Liver (tissue), 9 donors: ENCODE measurements around the gene PDE4B. TPM values are rescaled to one million over a fixed set of nuclear protein-coding genes. Genes with fewer than 3 reads are reported as not detected.

Source experiments
- DNase-seq: peaks from one replicate; pipeline ENCODE4 v3.0.0-alpha.2; 2017; ENCODE audit warnings: low spot score
- H3K27ac ChIP-seq, 2 donors: one replicate each; pipeline ENCODE4 v1.7.0; 2013; ENCODE audit warnings: inconsistent platforms in 2 of 2, low read length in 2 of 2, control low read depth in 1 of 2, low read depth in 1 of 2, mild to moderate bottlenecking in 1 of 2
- H3K27me3 ChIP-seq, 4 donors: one replicate each; pipeline versions ENCODE4 v1.6.1 to v1.7.0; 2013; ENCODE audit warnings: low read length in 3 of 4, inconsistent platforms in 1 of 4, mild to moderate bottlenecking in 1 of 4, moderate library complexity in 1 of 4; ENCODE audit not compliant: control insufficient read depth in 4 of 4, insufficient read depth in 4 of 4
- H3K36me3 ChIP-seq, 4 donors: one replicate each; pipeline versions ENCODE4 v1.6.1 to v1.7.0; 2013; ENCODE audit warnings: low read length in 3 of 4, mild to moderate bottlenecking in 3 of 4, low read depth in 1 of 4, moderate library complexity in 1 of 4; ENCODE audit not compliant: control insufficient read depth in 4 of 4, insufficient read depth in 3 of 4
- H3K4me1 ChIP-seq, 4 donors: one replicate each; pipeline versions ENCODE4 v1.6.1 to v1.7.0; 2013; ENCODE audit warnings: low read length in 3 of 4, mild to moderate bottlenecking in 3 of 4, moderate library complexity in 1 of 4; ENCODE audit not compliant: control insufficient read depth in 4 of 4, insufficient read depth in 4 of 4
- H3K4me3 ChIP-seq, 3 donors: one replicate each; pipeline versions ENCODE4 v1.6.1 to v1.7.0; 2013; ENCODE audit warnings: low read length in 3 of 3, control low read depth in 1 of 3, low read depth in 1 of 3, mild to moderate bottlenecking in 1 of 3
- H3K9ac ChIP-seq, 2 donors: one replicate each; pipeline ENCODE4 v1.7.0; 2013; ENCODE audit warnings: low read length in 2 of 2, mild to moderate bottlenecking in 2 of 2, moderate library complexity in 2 of 2, control low read depth in 1 of 2, low read depth in 1 of 2
- H3K9me3 ChIP-seq, 4 donors: one replicate each; pipeline versions ENCODE4 v1.6.1 to v1.7.0; 2013; ENCODE audit warnings: low read length in 3 of 4; ENCODE audit not compliant: control insufficient read depth in 4 of 4
- EGR1 ChIP-seq, 2 donors: IDR thresholded peaks; 2 replicates each; pipeline ENCODE4 v1.6.1; 2016 to 2018; ENCODE audit warnings: antibody characterized with exemption in 2 of 2, low read depth in 2 of 2
- FOXA1 ChIP-seq: IDR thresholded peaks from 2 replicates; pipeline ENCODE4 v1.6.1; 2016; ENCODE audit warnings: antibody characterized with exemption
- FOXA2 ChIP-seq: IDR thresholded peaks from 2 replicates; pipeline ENCODE4 v1.6.1; 2016; ENCODE audit warnings: antibody characterized with exemption
- GABPA ChIP-seq, 2 donors: IDR thresholded peaks in 1 of 2; conservative IDR thresholded peaks in 1 of 2; 2 replicates each; pipeline ENCODE4 v1.6.1; 2016; ENCODE audit warnings: antibody characterized with exemption in 2 of 2, mild to moderate bottlenecking in 1 of 2, moderate library complexity in 1 of 2
- HNF4A ChIP-seq, 2 donors: conservative IDR thresholded peaks; 2 replicates each; pipeline ENCODE4 v1.6.1; 2016; ENCODE audit warnings: antibody characterized with exemption in 2 of 2, mild to moderate bottlenecking in 2 of 2
- HNF4G ChIP-seq: IDR thresholded peaks from 2 replicates; pipeline ENCODE4 v1.6.1; 2016; ENCODE audit warnings: antibody characterized with exemption
- JUND ChIP-seq, 2 donors: IDR thresholded peaks; 2 replicates each; pipeline ENCODE4 v1.6.1; 2016; ENCODE audit warnings: antibody characterized with exemption in 2 of 2
- NR2F2 ChIP-seq: IDR thresholded peaks from 2 replicates; pipeline ENCODE4 v1.6.1; 2016; ENCODE audit warnings: antibody characterized with exemption
- RAD21 ChIP-seq, 2 donors: IDR thresholded peaks; 2 replicates each; pipeline ENCODE4 v1.6.1; 2016; ENCODE audit warnings: antibody characterized with exemption in 2 of 2, mild to moderate bottlenecking in 2 of 2
- RXRA ChIP-seq, 2 donors: IDR thresholded peaks; 2 replicates each; pipeline ENCODE4 v1.6.1; 2017 to 2018; ENCODE audit warnings: antibody characterized with exemption in 2 of 2, mild to moderate bottlenecking in 1 of 2
- SP1 ChIP-seq: IDR thresholded peaks from 2 replicates; pipeline ENCODE4 v1.6.1; 2018; ENCODE audit warnings: antibody characterized with exemption, mild to moderate bottlenecking
- WGBS: extraction: QIAGEN DNeasy Blood & Tissue Kit; methylation state at CpG from one replicate; pipeline ENCODE4 v1.1.7; 2013; 5-methylcytosine and 5-hydroxymethylcytosine counted together
- polyA plus RNA-seq, 2 donors: library from polyadenylated mRNA; stranded (reverse) in 1 of 2; unstranded in 1 of 2; fragments of 200-250 nt in 1 of 2; fragments of >200 nt in 1 of 2; fragmentation: Nextera tagmentation in 1 of 2; extraction: Ambion mirVana in 1 of 2; gene quantifications; one replicate each; pipeline versions ENCODE4 v1.2.1 to v1.2.3, GENCODE V29; 2013 to 2015
- total RNA-seq, 2 donors: library from RNA; depleted of rRNA; stranded (reverse); fragments of >200 nt; gene quantifications; one replicate each; pipeline ENCODE4 v1.2.3, GENCODE V29; 2014
- TF ChIP-seq, protein P1 (sequence below): IDR thresholded peaks from 2 replicates; pipeline ENCODE4 v1.6.1; 2016; ENCODE audit warnings: antibody characterized with exemption
- TF ChIP-seq, protein P2 (sequence below): IDR thresholded peaks from 2 replicates; pipeline ENCODE4 v1.6.1; 2016; ENCODE audit warnings: antibody characterized with exemption
- TF ChIP-seq, protein P3 (sequence below): fragments of 150-350 bp; IDR thresholded peaks from 2 replicates; pipeline ENCODE4 v1.5.1; 2017; ENCODE audit warnings: improper control_type of control experiment, low read depth, low read length; ENCODE audit not compliant: missing input control
- TF ChIP-seq, protein P4 (sequence below): IDR thresholded peaks from 2 replicates; pipeline ENCODE4 v1.6.1; 2016; ENCODE audit warnings: antibody characterized with exemption
- TF ChIP-seq, protein P5 (sequence below): IDR thresholded peaks from 2 replicates; pipeline ENCODE4 v1.6.1; 2016; ENCODE audit warnings: antibody characterized with exemption, mild to moderate bottlenecking
- donor health status: healthy.
- donor health status: healthy.
- donor health status: healthy.
- donor health status: healthy.
- donor health status: healthy.

PDE4B gene
- total and polyA plus RNA-seq, 4 donors, result 1.9 to 3.9 (median 2.7) TPM

DNA sequence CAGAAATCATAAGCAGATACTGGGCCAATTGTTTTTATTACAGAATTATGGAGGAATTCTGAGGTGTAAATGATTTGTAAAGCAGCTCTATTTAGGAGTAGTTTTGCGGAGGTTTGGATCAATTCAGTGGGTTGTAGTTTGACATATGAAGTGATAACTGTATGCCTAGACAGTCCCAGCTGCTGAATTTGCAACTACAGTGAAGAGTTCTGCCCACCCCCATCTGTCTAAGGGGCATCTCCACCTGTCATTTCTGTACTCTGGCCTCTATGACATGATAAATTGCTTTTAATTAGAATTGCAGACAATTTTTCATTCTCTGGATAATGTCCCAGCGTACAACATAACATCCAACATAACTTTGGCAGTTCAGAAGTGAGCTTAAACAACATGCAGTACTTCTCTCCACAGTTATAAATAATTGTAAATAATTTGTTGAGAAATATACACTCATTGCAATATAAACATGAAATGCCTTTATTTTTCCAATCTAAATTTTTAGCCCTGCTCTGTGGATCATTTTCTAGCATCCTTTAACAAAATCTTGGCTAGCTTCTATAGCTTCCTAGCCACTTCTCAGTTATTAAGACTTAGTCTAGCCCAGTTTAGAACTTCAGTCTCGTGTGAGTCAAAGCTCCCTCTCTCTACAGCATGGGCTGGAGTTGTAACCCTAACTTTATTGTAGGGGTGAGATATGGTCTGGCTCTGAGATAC, 52.3 kb downstream of the PDE4B start:
- no peak overlapping the region for H3K27ac ChIP-seq
- 78% methylated on average over 3 of the region's 3 CpGs for WGBS
- no peaks in the 10 kb centered on the region for H3K36me3 ChIP-seq
- TF ChIP-seq JUND (IDR thresholded peaks at IDR 0.05) (no peak), RAD21 (IDR thresholded peaks at IDR 0.05) (no peak), HNF4G (no peak), NR2F2 (no peak), FOXA1 (no peak), EGR1 (IDR thresholded peaks at IDR 0.05; ENCODE audit: low read depth in 2 of 2) (no peak), FOXA2 (no peak), HNF4A (conservative IDR thresholded peaks at IDR 0.05) (no peak), SP1 (no peak)
- TF ChIP-seq, protein P1, sequence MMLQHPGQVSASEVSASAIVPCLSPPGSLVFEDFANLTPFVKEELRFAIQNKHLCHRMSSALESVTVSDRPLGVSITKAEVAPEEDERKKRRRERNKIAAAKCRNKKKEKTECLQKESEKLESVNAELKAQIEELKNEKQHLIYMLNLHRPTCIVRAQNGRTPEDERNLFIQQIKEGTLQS, result no peak
- TF ChIP-seq, protein P2, sequence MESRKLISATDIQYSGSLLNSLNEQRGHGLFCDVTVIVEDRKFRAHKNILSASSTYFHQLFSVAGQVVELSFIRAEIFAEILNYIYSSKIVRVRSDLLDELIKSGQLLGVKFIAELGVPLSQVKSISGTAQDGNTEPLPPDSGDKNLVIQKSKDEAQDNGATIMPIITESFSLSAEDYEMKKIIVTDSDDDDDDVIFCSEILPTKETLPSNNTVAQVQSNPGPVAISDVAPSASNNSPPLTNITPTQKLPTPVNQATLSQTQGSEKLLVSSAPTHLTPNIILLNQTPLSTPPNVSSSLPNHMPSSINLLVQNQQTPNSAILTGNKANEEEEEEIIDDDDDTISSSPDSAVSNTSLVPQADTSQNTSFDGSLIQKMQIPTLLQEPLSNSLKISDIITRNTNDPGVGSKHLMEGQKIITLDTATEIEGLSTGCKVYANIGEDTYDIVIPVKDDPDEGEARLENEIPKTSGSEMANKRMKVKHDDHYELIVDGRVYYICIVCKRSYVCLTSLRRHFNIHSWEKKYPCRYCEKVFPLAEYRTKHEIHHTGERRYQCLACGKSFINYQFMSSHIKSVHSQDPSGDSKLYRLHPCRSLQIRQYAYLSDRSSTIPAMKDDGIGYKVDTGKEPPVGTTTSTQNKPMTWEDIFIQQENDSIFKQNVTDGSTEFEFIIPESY, result no peak
- TF ChIP-seq, protein P3, sequence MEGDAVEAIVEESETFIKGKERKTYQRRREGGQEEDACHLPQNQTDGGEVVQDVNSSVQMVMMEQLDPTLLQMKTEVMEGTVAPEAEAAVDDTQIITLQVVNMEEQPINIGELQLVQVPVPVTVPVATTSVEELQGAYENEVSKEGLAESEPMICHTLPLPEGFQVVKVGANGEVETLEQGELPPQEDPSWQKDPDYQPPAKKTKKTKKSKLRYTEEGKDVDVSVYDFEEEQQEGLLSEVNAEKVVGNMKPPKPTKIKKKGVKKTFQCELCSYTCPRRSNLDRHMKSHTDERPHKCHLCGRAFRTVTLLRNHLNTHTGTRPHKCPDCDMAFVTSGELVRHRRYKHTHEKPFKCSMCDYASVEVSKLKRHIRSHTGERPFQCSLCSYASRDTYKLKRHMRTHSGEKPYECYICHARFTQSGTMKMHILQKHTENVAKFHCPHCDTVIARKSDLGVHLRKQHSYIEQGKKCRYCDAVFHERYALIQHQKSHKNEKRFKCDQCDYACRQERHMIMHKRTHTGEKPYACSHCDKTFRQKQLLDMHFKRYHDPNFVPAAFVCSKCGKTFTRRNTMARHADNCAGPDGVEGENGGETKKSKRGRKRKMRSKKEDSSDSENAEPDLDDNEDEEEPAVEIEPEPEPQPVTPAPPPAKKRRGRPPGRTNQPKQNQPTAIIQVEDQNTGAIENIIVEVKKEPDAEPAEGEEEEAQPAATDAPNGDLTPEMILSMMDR, result no peak
- TF ChIP-seq, protein P4, sequence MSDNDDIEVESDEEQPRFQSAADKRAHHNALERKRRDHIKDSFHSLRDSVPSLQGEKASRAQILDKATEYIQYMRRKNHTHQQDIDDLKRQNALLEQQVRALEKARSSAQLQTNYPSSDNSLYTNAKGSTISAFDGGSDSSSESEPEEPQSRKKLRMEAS, result no peak
- TF ChIP-seq, protein P5, sequence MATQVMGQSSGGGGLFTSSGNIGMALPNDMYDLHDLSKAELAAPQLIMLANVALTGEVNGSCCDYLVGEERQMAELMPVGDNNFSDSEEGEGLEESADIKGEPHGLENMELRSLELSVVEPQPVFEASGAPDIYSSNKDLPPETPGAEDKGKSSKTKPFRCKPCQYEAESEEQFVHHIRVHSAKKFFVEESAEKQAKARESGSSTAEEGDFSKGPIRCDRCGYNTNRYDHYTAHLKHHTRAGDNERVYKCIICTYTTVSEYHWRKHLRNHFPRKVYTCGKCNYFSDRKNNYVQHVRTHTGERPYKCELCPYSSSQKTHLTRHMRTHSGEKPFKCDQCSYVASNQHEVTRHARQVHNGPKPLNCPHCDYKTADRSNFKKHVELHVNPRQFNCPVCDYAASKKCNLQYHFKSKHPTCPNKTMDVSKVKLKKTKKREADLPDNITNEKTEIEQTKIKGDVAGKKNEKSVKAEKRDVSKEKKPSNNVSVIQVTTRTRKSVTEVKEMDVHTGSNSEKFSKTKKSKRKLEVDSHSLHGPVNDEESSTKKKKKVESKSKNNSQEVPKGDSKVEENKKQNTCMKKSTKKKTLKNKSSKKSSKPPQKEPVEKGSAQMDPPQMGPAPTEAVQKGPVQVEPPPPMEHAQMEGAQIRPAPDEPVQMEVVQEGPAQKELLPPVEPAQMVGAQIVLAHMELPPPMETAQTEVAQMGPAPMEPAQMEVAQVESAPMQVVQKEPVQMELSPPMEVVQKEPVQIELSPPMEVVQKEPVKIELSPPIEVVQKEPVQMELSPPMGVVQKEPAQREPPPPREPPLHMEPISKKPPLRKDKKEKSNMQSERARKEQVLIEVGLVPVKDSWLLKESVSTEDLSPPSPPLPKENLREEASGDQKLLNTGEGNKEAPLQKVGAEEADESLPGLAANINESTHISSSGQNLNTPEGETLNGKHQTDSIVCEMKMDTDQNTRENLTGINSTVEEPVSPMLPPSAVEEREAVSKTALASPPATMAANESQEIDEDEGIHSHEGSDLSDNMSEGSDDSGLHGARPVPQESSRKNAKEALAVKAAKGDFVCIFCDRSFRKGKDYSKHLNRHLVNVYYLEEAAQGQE, result no peak
- no peak overlapping the region for H3K4me3 ChIP-seq
- H3K9me3 ChIP-seq, result peaks cover 2 to 5% (median 3%) of the 10 kb centered on the region in 4 donors
- DNase-seq, result no peak
- H3K4me1 ChIP-seq, result no peaks in the 10 kb centered on the region
- H3K9ac ChIP-seq, result no peak overlapping the region
- no peaks in the 10 kb centered on the region for H3K27me3 ChIP-seq

DNA sequence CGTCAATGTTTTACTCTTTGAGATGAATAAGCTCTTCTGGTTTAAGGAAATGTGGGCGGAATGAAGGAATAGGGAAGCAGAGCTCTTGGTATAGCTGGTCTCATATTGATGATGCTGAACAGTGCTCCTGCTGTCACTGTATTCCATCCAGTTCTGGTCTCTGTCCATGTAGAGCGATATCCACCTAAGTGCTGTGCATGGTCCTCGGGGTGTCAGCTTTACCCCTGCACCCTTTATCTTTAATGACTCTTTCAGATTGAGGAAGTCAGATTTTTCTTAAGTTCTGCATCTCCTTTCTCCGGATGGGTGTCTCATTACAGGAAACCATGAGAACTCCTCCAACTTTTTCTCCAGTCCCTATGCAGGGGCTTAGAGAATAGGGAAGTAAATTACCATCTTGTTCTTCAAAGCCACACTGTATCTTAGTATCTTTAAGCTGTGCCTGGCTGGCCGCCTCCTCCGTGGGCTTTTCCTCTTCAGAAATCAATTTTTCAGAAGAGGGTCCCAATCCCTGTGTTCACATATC, 52.9 kb downstream of the PDE4B start:
- Histone ChIP-seq H3K4me3 (no peak overlapping the region), H3K27me3 (no peaks in the 10 kb centered on the region), H3K9me3 (peaks cover 2 to 5% (median 3%) of the 10 kb centered on the region in 4 donors), H3K4me1 (no peaks in the 10 kb centered on the region), H3K36me3 (no peaks in the 10 kb centered on the region), H3K9ac (no peak overlapping the region), H3K27ac (no peak overlapping the region)
- 76% methylated on average over 7 of the region's 7 CpGs for WGBS
- no peak for DNase-seq
- TF ChIP-seq RXRA (IDR thresholded peaks at IDR 0.05) (no peak), SP1 (no peak), HNF4A (conservative IDR thresholded peaks at IDR 0.05) (no peak), NR2F2 (no peak), GABPA (IDR thresholded peaks at IDR 0.05 in 1 of 2, conservative IDR thresholded peaks at IDR 0.05 in 1 of 2) (no peak), RAD21 (IDR thresholded peaks at IDR 0.05) (no peak)
- TF ChIP-seq, protein P3, result no peak
- TF ChIP-seq, protein P5, result no peak
